Measurements from ENCODE around the gene NSMCE3. TPM values are rescaled to one million over a fixed set of nuclear protein-coding genes. Genes with fewer than 3 reads are reported as not detected.
A peak's percentile ranks its signal among the peaks of the same experiment; 100 is the strongest.
"Not testable (repeated sequence)": the region's sequence is repeated elsewhere in the genome, so short reads cannot be mapped to it uniquely, and the experiment has no call there.

NSMCE3 gene
- total and polyA plus RNA-seq, 9 of the 15 experiments (the other 6 are each of a cell fraction or from before 2014, with no cell fraction given): 0.92 to 8.4 (median 5.4) TPM

DNA sequence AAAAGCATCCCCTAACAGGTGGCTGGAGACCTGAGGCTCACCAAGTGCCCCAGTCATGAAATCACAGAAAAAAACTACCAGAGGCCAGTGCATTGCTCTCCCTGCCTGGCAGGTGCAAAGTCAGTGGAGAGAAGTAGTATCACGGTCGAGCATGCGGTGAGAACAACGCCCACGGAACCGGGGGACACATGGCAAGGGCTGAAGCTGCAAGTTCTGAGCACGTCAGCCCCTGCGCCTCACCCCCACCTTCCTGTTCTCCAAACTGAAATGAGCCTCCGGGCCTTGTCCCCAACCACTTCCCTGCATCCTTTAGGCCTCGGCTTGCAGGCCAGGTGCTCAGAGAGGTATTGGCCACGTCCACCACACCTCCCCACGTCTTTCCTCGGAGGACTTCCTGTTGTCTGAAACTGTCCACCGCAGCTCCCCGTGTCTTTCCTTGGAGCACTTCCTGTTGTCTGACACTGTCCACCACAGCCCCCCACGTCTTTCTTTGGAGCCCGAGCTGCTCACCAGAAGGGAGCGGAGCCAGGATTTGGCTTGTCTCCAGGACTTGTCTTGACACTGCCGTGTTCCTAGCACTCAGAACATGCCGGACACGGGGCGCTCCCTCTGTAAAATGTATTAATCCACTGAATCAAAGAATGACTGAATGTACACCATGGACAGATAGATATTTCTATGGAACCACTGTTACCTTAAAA, 43.9 kb downstream of the NSMCE3 start:
- Histone ChIP-seq H3K9me3 (replicated peaks; ENCODE audit: control insufficient read depth, insufficient read depth, low read depth, low read length) (no peaks in the 10 kb centered on the region), H4K20me1 (replicated peaks; ENCODE audit: control insufficient read depth, insufficient read depth, low read length) (no peaks in the 10 kb centered on the region; the same call in 1 of the 2 replicates), H2AFZ (ENCODE audit: low read depth, low read length) (no peak overlapping the region), H3K27me3 (ENCODE audit: control insufficient read depth in 2 of 2, insufficient read depth in 2 of 2, low read length in 2 of 2) (peaks cover 33 to 59% of the 10 kb centered on the region in 2 experiments), H3K36me3 (ENCODE audit: control insufficient read depth, insufficient read depth, low read length) (no peaks in the 10 kb centered on the region), H3K9ac (ENCODE audit: insufficient read depth in 1 of 2, low read depth in 2 of 2, low read length in 2 of 2) (no peak overlapping the region), H3K4me3 (no peak overlapping the region), H3K27ac (ENCODE audit: extremely low read depth, low read depth, low read length) (no peak overlapping the region), H3K79me2 (ENCODE audit: control insufficient read depth, insufficient read depth, low read length) (no peaks in the 10 kb centered on the region), H3K4me1 (replicated peaks in 1 of 2; ENCODE audit: control insufficient read depth in 2 of 2, insufficient read depth in 2 of 2, low read length in 2 of 2) (peaks cover 0 to 7% of the 10 kb centered on the region in 2 experiments; a peak in 2 of 5 replicates), H3K9me1 (ENCODE audit: control insufficient read depth, insufficient read depth, low read length) (no peaks in the 10 kb centered on the region), H3K4me2 (ENCODE audit: insufficient read depth, low read length) (no peak overlapping the region)
- DNase-seq (ENCODE audit: extremely low read depth in 1 of 4, low spot score in 3 of 4): peak in 1 of 4 experiments; percentile 5
- ChIA-PET CTCF (ENCODE audit: low intra/inter-chr PET ratio) (no interaction called here), POLR2A (interaction anchor here (1.2 kb wide), 1 partner anchor 10 kb away, joined by 3 read pairs; no protein-coding TSS in a partner anchor)
- intact Hi-C loops (cut with micrococcal nuclease): no loop called here
- WGBS (ENCODE audit: insufficient coverage, low coverage, missing lambda C conversion rate): under 1% methylated on average over 20 of the region's 22 CpGs
- TF ChIP-seq CHD4 (IDR thresholded peaks at IDR 0.05; ENCODE audit: insufficient read depth, insufficient replicate concordance, low read depth, low read length, poor library complexity, severe bottlenecking) (no peak), EGR1 (conservative IDR thresholded peaks at IDR 0.05) (0 out of 2 replicates have a peak, but pooled peaks have one; percentile 19)
- no peak; the same call in 2 of the 3 replicates for ATAC-seq
- in situ Hi-C loops (cut with MboI): no loop called here
- no peak for FAIRE-seq
- no TSS peak for BruUV-seq (replicated peaks)

DNA sequence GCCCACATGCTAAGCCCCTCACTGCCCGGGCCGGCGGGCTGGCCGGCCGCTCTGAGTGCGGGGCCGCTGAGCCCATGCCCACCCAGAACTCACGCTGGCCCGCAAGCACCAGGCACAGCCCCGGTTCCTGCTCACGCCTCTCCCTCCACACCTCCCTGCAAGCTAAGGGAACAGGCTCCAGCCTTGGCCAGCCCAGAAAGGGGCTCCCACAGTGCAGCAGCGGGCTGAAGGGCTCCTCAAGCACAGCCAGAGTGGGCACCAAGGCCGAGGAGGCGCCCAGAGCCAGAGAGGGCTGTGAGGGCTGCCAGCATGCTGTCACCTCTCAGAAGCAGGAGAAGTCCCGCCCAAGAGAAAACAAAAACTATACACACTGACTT, 44.6 kb downstream of the NSMCE3 start:
- FAIRE-seq; H3K4me2 ChIP-seq (ENCODE audit: insufficient read depth, low read length); BruUV-seq (replicated peaks); H3K79me2 ChIP-seq (ENCODE audit: control insufficient read depth, insufficient read depth, low read length); H2AFZ ChIP-seq (ENCODE audit: low read depth, low read length); H3K27ac ChIP-seq (ENCODE audit: extremely low read depth, low read depth, low read length); H3K4me3 ChIP-seq; H3K4me1 ChIP-seq (replicated peaks in 1 of 2; ENCODE audit: control insufficient read depth in 2 of 2, insufficient read depth in 2 of 2, low read length in 2 of 2); H3K36me3 ChIP-seq (ENCODE audit: control insufficient read depth, insufficient read depth, low read length); H3K9me3 ChIP-seq (replicated peaks; ENCODE audit: control insufficient read depth, insufficient read depth, low read depth, low read length); DNase-seq (ENCODE audit: extremely low read depth in 1 of 4, low spot score in 3 of 4); in situ Hi-C loops (cut with MboI); CTCF ChIA-PET (ENCODE audit: low intra/inter-chr PET ratio); H4K20me1 ChIP-seq (replicated peaks; ENCODE audit: control insufficient read depth, insufficient read depth, low read length); intact Hi-C loops (cut with micrococcal nuclease); ATAC-seq; H3K9ac ChIP-seq (ENCODE audit: insufficient read depth in 1 of 2, low read depth in 2 of 2, low read length in 2 of 2); H3K9me1 ChIP-seq (ENCODE audit: control insufficient read depth, insufficient read depth, low read length): not testable (repeated sequence)
- WGBS (ENCODE audit: insufficient coverage, low coverage, missing lambda C conversion rate): under 1% methylated on average over 14 of the region's 15 CpGs
- peaks cover 33 to 59% of the 10 kb centered on the region in 2 experiments for H3K27me3 ChIP-seq (ENCODE audit: control insufficient read depth in 2 of 2, insufficient read depth in 2 of 2, low read length in 2 of 2)
- POLR2A ChIA-PET: interaction anchor here (0.8 kb wide), 1 partner anchor 44 kb away, joined by 4 read pairs; no protein-coding TSS in a partner anchor

Data from K562 (cell line).